ENCODE data around the gene GORASP1.

Gene GORASP1

GRCh38 chr3:39134305-39134704 lies 26.9 kb upstream of the GORASP1 start:
- H3K4me1 ChIP-seq, result peaks cover 33% of the 10 kb centered on the region
- H4K20me1 ChIP-seq, result peaks cover 8% of the 10 kb centered on the region; the same call in 1 of the 2 replicates
- no peak for TF ChIP-seq Cebpa-rat (IDR thresholded peaks at IDR 0.05)
- H3K9ac ChIP-seq, result no peak overlapping the region
- peak overlapping the region; percentile 17; the same call in 1 of the 2 replicates for H3K4me2 ChIP-seq
- no peaks in the 10 kb centered on the region for H3K9me3 ChIP-seq
- H3K4me3 ChIP-seq, result no peak overlapping the region
- no peaks in the 10 kb centered on the region for H3K27me3 ChIP-seq
- H3K36me3 ChIP-seq, result peaks cover 32% of the 10 kb centered on the region
- peak overlapping the region; percentile 35; the same call in 1 of the 2 replicates for H3K27ac ChIP-seq

GRCh38 chr3:39133822-39134221 lies 26.4 kb upstream of the GORASP1 start:
- H3K36me3 ChIP-seq, result peaks cover 32% of the 10 kb centered on the region
- H3K9ac ChIP-seq, result no peak overlapping the region
- no peaks in the 10 kb centered on the region for H3K9me3 ChIP-seq
- TF ChIP-seq Cebpa-rat (IDR thresholded peaks at IDR 0.05), result no peak
- H3K27me3 ChIP-seq, result no peaks in the 10 kb centered on the region
- peak overlapping the region; percentile 17; the same call in 1 of the 2 replicates for H3K4me2 ChIP-seq
- peaks cover 38% of the 10 kb centered on the region for H3K4me1 ChIP-seq
- H3K27ac ChIP-seq, result no peak overlapping the region
- H4K20me1 ChIP-seq, result peaks cover 5% of the 10 kb centered on the region; the same call in 1 of the 2 replicates
- no peak overlapping the region for H3K4me3 ChIP-seq

- peaks cover 45% of the 10 kb centered on the region for H3K4me1 ChIP-seq
- H3K4me2 ChIP-seq, result no peak overlapping the region
- no peak for TF ChIP-seq Cebpa-rat (IDR thresholded peaks at IDR 0.05)
- H3K9me3 ChIP-seq, result no peaks in the 10 kb centered on the region
- peaks cover 25% of the 10 kb centered on the region for H3K36me3 ChIP-seq
- H3K27me3 ChIP-seq, result no peaks in the 10 kb centered on the region
- H3K27ac ChIP-seq, result no peak overlapping the region
- no peaks in the 10 kb centered on the region for H4K20me1 ChIP-seq
- H3K4me3 ChIP-seq, result no peak overlapping the region
- no peak overlapping the region for H3K9ac ChIP-seq
These were observed 25.7 kb upstream of the GORASP1 start for GRCh38 chr3:39133093-39133490.

GRCh38 chr3:39132096-39133092 lies 25.0 kb upstream of the GORASP1 start:
- H3K4me2 ChIP-seq, result no peak overlapping the region

GRCh38 chr3:39130693-39131265 lies 23.4 kb upstream of the GORASP1 start:
- no peak overlapping the region for H3K4me3 ChIP-seq
- no peaks in the 10 kb centered on the region for H4K20me1 ChIP-seq
- no peak overlapping the region for H3K9ac ChIP-seq
- no peaks in the 10 kb centered on the region for H3K27me3 ChIP-seq
- peak overlapping the region; percentile 92 for H3K4me2 ChIP-seq
- TF ChIP-seq Cebpa-rat (IDR thresholded peaks at IDR 0.05), result no peak
- peaks cover 7% of the 10 kb centered on the region; the same call in 1 of the 2 replicates for H3K36me3 ChIP-seq
- H3K4me1 ChIP-seq, result peaks cover 69% of the 10 kb centered on the region
- H3K9me3 ChIP-seq, result no peaks in the 10 kb centered on the region
- peak overlapping the region; percentile 93 for H3K27ac ChIP-seq

More at GRCh38 chr3:39132096-39133092, 25.0 kb upstream of the GORASP1 start:
- Histone ChIP-seq H3K27ac (no peak overlapping the region), H4K20me1 (no peaks in the 10 kb centered on the region), H3K36me3 (peaks cover 18% of the 10 kb centered on the region), H3K4me1 (peaks cover 52% of the 10 kb centered on the region), H3K27me3 (no peaks in the 10 kb centered on the region), H3K4me3 (no peak overlapping the region), H3K9ac (no peak overlapping the region), H3K9me3 (no peaks in the 10 kb centered on the region)
- TF ChIP-seq Cebpa-rat (IDR thresholded peaks at IDR 0.05), result no peak

GRCh38 chr3:39130026-39130425 lies 22.6 kb upstream of the GORASP1 start:
- H3K4me3 ChIP-seq, result no peak overlapping the region
- peak overlapping the region; percentile 93 for H3K27ac ChIP-seq
- peaks cover 76% of the 10 kb centered on the region for H3K4me1 ChIP-seq
- no peaks in the 10 kb centered on the region for H3K9me3 ChIP-seq
- peak overlapping the region; percentile 92 for H3K4me2 ChIP-seq
- H3K9ac ChIP-seq, result no peak overlapping the region
- no peaks in the 10 kb centered on the region for H3K27me3 ChIP-seq
- no peak for TF ChIP-seq Cebpa-rat (IDR thresholded peaks at IDR 0.05)
- H4K20me1 ChIP-seq, result no peaks in the 10 kb centered on the region
- H3K36me3 ChIP-seq, result peaks cover 7% of the 10 kb centered on the region; the same call in 1 of the 2 replicates

GRCh38 chr3:39128951-39129350 lies 21.5 kb upstream of the GORASP1 start:
- no peak for TF ChIP-seq Cebpa-rat (IDR thresholded peaks at IDR 0.05)
- Histone ChIP-seq H3K4me1 (peaks cover 87% of the 10 kb centered on the region), H3K36me3 (peaks cover 7% of the 10 kb centered on the region; the same call in 1 of the 2 replicates), H3K4me3 (peak overlapping the region; percentile 49), H3K27me3 (no peaks in the 10 kb centered on the region), H3K4me2 (peak overlapping the region; percentile 92), H4K20me1 (no peaks in the 10 kb centered on the region), H3K27ac (peak overlapping the region; percentile 93), H3K9ac (peak overlapping the region; percentile 75), H3K9me3 (no peaks in the 10 kb centered on the region)

GRCh38 chr3:39127908-39128304 lies 20.5 kb upstream of the GORASP1 start:
- Histone ChIP-seq H3K27ac (peak overlapping the region; percentile 93), H3K9me3 (no peaks in the 10 kb centered on the region), H3K4me1 (peaks cover 92% of the 10 kb centered on the region), H4K20me1 (no peaks in the 10 kb centered on the region), H3K4me3 (peak overlapping the region; percentile 49), H3K4me2 (peak overlapping the region; percentile 92), H3K9ac (peak overlapping the region; percentile 75), H3K27me3 (no peaks in the 10 kb centered on the region), H3K36me3 (no peaks in the 10 kb centered on the region)
- no peak for TF ChIP-seq Cebpa-rat (IDR thresholded peaks at IDR 0.05)

GRCh38 chr3:39127269-39127907 lies 20.0 kb upstream of the GORASP1 start:
- Histone ChIP-seq H3K4me1 (peaks cover 93% of the 10 kb centered on the region), H3K4me2 (peak overlapping the region; percentile 92), H3K4me3 (peak overlapping the region; percentile 49), H3K27me3 (no peaks in the 10 kb centered on the region), H3K9ac (peak overlapping the region; percentile 75), H3K27ac (peak overlapping the region; percentile 93), H4K20me1 (no peaks in the 10 kb centered on the region), H3K36me3 (no peaks in the 10 kb centered on the region), H3K9me3 (no peaks in the 10 kb centered on the region)
- TF ChIP-seq Cebpa-rat (IDR thresholded peaks at IDR 0.05), result no peak
